Fibroblast of skin of right biceps (primary cell): ENCODE measurements around the gene ITGA2B.
"Not testable (repeated sequence)": the region's sequence is repeated elsewhere in the genome, so short reads cannot be mapped to it uniquely, and the experiment has no call there.

Source experiments
- DNase-seq: peaks from one replicate; pipeline ENCODE4 v3.0.0-alpha.2; 2013

Gene ITGA2B

DNA sequence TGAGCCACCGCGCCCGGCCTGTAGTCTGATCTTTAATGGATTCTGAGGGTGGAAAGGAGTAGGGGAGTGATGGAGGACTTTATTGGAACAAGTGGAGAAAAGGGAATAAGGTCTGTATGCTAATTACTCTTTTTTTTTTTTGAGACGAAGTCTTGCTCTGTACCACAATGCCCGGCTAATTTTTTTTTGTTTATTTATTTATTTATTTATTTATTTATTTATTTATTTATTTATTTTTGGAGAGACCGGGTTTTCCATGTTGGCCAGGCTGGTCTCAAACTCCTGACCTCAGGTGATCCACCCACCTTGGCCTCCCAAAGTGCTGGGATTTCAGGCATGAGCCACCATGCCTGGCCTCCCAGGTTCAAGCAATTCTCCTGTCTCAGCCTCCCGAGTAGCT is 59.9 kb downstream of the ITGA2B start:
- DNase-seq: not testable (repeated sequence)

DNA sequence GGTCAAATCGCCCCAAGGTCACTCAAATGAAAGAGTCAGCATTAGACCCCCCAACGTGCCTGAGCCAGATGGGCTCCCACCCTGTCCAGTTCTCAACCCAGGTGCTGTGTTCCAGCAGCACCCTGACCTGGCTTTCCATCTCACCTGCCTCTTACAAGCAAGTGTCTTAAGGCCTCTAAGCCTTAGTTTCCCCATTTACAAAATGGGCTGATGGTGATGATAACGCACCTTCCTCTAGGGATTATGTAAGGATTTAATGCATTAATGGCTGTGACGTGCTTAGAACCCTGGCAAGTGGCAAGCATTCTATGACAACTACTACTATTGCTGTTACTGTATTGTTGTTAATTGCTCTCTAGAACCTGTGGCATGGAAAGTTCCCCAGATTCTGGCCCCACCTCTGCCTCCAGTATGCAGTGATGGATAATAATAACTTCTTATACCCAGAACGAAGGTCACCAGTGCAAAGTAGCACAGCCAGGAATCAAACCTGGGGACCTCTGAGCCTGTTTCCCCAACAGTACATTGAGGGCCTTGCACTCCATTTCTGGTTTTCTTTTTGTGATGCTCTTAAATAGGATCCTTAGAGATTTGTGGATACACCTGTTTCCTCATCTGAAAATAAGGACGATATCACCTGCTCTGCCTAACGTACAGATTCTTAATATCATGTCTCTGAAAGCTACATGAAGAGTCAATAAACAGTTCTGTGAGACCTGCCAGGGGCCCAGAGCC is 61.6 kb downstream of the ITGA2B start:
- DNase-seq: no peak

DNA sequence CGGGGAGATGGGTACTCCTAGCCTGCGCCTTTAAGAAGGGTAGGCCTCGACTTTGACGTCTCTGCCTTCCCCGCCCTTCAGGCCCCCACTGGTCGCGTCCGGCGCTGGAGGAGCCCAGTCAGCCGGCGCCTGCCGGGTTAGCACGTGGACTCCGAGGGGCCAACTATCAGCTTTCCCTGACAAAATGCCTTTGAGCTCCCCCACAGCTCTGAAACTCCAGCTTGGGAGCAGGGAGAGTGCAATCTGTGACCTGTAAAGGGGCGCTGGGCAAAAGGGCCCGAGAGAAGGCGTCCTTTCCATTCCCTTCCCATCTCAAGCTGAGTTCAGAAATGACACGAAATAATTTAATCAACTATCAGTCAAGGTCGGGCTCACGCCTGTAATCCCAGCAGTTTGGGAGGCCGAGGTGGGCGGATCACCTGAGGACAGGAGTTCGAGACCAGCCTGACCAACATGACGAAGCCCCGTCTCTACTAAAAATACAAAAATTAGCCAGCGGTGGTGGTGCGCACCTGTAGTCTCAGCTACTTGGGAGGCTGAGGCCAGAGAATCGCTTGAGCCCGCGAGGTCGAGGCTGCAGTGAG is 62.5 kb downstream of the ITGA2B start:
- peak; percentile 98 for DNase-seq

DNA sequence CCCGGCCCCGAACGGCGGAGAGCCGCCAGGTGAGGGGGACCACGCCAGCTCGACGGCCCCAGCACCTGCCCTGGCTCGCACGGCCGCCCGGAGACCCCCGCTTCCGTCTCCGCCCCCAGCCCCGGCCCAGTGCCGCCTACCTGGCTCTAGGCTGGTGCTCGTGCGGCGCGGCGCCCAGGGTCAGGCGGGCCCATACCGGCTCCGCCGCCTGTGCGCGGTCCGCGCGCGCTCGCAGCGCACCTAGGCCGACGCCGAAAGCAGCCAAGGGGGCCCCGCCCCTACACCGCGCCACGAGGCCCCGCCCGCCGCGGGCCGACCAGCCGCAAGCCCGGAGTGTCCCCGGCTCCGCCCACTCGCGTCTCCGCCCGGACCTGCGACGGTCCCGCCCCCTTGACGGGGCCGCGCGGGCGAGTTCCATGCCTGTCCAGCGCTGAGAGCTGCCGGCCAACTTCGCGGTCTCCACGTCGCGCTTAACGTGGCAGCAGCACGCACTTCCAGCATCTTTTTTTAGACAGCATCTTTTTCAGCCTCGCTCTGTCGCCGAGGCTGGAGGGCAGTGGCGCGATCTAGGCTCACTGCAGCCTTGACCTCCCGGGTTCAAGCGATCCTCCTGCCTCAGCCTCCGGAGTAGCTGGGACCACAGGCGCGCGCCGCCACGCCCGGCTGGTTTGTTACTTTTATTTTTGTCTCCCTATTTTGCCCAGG is 64.7 kb downstream of the ITGA2B start, which contains the start of gene SLC25A39:
SLC25A39 (minus strand) TSS at position 253 of the 705 bp plus-strand sequence. CDS start 1,261 bp downstream, outside the sequence.
- DNase-seq: peak; percentile 93

DNA sequence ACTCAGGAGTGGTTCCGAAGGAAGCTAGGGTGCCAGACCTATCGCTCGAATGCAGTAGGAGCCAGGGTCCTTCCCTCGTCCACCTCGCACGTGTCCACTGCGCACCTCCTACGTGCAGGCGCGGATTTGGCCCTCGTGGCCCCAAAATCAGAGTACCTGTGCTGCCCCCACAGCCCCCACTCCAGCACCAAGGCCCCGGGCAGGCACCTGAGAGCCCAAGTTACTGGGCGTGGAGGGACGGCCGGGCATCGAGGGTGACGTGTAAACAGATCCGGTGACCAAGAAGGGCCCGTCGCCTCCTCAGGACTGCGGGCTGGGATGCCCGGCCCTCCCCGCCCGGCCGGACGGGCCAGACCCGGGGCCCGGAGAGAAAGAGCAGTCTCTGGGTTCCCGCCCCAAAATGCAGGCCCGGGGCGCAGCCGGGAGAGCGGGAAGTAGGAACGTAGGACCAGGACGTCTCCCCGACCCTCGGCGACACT is 65.3 kb downstream of the ITGA2B start:
- no peak for DNase-seq

DNA sequence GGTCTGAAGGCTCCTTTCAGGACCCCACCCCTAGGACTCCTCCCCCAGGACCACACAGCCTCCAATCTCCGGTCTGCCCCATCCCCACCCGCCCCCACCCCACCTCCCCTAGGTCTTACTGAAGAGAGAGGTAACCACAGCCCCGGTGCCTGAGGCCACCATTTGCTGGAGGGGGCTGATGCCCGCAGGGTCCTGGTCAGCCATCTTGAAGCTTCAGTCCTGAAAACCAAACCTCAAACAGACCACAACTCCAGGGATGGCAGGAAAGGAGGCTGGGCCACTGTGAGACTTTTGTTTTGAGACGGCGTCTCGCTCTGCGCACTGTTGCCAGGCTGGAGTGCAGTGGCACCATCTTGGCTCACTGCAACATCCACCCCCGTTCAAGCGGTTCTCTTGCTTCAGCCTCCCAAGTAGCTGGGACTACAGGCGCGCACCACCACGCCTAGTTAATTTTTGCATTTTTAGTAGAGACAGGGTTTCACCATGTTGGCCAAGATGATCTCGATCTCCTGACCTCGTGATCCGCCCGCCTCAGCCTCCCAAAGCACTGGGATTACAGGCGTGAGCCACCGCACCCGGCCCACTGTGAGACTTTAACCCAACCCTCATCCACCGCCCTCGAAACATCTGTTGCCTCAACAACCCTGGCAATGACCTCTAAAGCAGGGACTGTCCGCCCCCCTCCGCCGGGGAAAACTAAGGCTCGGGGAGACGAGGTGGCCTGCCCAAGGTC is 65.9 kb downstream of the ITGA2B start:
- DNase-seq: no peak

DNA sequence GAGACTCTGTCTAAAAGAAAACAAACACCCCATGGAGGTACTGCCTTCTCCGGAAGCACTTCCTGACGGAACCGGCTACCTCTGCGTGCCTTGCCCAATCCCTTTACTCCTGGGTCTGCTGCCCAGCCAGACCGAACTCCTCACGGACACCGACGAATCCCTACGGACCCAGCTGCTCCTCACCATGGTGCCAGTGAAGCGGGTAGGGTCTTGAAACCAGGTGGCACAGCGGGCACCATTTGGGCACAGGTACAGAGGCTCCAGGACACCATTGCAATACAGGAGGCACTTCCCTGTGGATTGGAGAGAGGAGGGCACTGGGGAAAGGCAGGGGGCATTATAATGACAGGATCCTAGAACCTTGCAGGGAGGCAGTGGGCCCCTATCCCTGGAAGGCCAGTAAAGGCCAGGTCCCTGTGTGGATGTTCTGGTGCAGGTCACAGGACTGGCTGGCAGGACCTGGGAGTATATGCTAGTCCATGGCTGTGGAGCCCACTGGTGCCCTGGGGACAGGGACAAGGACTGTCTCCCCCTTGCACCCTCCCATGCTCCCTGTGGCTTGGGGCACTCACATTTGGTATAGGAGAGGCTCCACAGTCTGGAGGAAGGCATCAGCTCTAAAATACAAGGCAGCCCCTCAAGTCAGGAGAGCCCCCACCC is 67.1 kb downstream of the ITGA2B start:
- DNase-seq: no peak
